ENCODE data around the gene CHERP.

The CHERP gene

DNA sequence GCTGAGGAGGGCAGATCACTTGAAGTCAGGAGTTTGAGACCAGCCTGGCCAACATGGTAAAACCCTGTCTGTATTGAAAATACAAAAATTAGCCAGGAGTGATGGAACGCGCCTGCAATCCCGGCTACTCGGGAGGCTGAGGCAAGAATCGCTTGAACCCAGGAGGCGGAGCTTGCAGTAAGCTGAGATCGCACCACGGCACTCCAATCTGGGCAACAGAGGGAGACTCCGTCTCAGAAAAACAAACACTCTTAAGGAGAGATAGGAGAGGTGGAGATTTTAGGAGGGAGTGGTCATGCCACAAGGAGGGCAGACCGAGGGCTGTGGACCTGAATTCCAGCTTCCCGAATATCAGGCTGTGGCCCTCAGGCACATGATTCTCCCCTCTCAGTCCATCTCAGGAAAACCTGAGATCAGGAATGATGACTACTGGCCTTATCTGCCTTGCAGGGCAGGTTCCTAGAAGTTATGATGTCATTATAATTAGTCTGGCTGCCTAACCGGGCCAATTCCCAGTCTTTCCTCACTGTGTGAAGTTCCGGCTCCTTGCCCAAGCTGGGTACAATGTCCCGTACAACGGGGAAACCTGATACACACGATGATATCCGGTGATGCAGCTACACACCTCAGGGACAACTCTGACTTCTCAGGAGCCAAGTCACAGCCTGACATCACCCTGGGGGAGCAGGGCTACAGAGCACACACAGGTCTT lies 27.5 kb upstream of the CHERP start:
- Histone ChIP-seq H3K4me3 (ENCODE audit: low read depth, low read length) (no peak overlapping the region), H3K27me3 (ENCODE audit: insufficient read depth, low read depth, severe bottlenecking) (no peaks in the 10 kb centered on the region), H3K9me3 (ENCODE audit: severe bottlenecking) (no peaks in the 10 kb centered on the region), H3K27ac (no peak overlapping the region), H3K36me3 (peaks cover 50% of the 10 kb centered on the region)
- TF ChIP-seq, protein P1, sequence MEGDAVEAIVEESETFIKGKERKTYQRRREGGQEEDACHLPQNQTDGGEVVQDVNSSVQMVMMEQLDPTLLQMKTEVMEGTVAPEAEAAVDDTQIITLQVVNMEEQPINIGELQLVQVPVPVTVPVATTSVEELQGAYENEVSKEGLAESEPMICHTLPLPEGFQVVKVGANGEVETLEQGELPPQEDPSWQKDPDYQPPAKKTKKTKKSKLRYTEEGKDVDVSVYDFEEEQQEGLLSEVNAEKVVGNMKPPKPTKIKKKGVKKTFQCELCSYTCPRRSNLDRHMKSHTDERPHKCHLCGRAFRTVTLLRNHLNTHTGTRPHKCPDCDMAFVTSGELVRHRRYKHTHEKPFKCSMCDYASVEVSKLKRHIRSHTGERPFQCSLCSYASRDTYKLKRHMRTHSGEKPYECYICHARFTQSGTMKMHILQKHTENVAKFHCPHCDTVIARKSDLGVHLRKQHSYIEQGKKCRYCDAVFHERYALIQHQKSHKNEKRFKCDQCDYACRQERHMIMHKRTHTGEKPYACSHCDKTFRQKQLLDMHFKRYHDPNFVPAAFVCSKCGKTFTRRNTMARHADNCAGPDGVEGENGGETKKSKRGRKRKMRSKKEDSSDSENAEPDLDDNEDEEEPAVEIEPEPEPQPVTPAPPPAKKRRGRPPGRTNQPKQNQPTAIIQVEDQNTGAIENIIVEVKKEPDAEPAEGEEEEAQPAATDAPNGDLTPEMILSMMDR (IDR thresholded peaks at IDR 0.05; ENCODE audit: low read depth, low read length) = no peak
- DNase-seq = no peak

DNA sequence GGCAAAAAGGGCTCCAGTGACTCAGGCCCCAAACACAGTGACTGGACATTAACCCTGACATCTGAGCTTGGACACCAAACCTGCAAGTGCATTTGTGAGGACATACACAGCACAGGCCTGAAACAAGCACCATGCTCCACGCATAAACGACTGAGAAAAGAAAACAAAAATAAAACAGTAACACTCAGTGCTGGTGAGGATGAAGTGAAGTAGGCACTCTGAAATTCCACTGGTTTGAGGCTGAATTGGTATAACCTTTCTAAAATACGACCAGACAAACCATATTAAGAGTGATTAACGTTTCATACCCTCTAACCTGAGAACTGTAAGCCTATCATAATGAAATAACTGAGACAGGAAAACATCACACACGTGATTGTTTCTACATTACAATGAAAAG lies 24.5 kb upstream of the CHERP start:
- no peaks in the 10 kb centered on the region for H3K9me3 ChIP-seq (ENCODE audit: severe bottlenecking)
- peaks cover 68% of the 10 kb centered on the region for H3K36me3 ChIP-seq
- TF ChIP-seq, protein P1 (IDR thresholded peaks at IDR 0.05; ENCODE audit: low read depth, low read length) = no peak
- DNase-seq = no peak
- no peaks in the 10 kb centered on the region for H3K27me3 ChIP-seq (ENCODE audit: insufficient read depth, low read depth, severe bottlenecking)
- H3K4me3 ChIP-seq (ENCODE audit: low read depth, low read length) = no peak overlapping the region
- no peak overlapping the region for H3K27ac ChIP-seq

DNA sequence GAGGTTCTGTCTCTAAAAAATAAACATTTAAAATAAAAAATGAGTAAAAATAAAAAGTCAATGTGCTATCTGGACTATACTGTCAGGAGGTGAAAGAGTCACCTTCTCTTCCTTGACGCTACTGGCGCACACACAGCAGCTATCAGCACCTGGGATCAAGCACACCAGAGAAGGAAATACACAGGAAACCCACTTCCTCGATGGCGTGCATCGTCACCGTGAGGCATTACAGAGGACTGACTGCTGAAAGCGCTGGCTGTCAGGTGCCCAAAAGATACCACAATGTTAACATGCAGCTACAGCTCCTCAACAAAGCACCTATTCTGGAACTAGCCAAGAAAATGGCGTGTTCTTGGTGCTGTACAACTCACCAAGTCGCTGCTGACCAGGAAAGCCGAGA lies 23.9 kb upstream of the CHERP start:
- TF ChIP-seq, protein P1 (IDR thresholded peaks at IDR 0.05; ENCODE audit: low read depth, low read length) = no peak
- H3K27me3 ChIP-seq (ENCODE audit: insufficient read depth, low read depth, severe bottlenecking) = no peaks in the 10 kb centered on the region
- H3K36me3 ChIP-seq = peaks cover 68% of the 10 kb centered on the region
- no peak overlapping the region for H3K4me3 ChIP-seq (ENCODE audit: low read depth, low read length)
- no peak overlapping the region for H3K27ac ChIP-seq
- DNase-seq = no peak
- H3K9me3 ChIP-seq (ENCODE audit: severe bottlenecking) = no peaks in the 10 kb centered on the region

DNA sequence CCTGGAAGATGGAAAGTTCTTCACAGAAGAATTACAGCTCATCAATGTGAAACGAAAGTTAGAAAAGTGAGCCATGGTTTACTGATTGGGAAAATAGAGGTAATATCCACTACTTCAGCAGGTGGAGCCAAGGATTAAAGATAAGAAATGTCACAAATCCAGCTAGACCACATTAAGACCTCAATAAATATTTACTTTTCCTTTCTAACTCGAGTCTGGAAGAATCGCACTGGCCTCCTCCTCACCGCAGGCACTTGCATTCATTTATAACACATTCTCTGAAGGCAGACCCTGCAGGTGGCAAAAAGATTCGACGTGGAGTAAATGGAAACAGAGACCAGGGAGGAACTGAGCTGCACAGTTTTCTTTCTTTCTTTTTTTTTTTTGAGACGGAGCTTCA lies 22.6 kb upstream of the CHERP start:
- Histone ChIP-seq H3K27me3 (ENCODE audit: insufficient read depth, low read depth, severe bottlenecking) (no peaks in the 10 kb centered on the region), H3K4me3 (ENCODE audit: low read depth, low read length) (no peak overlapping the region), H3K36me3 (peaks cover 66% of the 10 kb centered on the region), H3K27ac (no peak overlapping the region), H3K9me3 (ENCODE audit: severe bottlenecking) (no peaks in the 10 kb centered on the region)
- TF ChIP-seq, protein P1 (IDR thresholded peaks at IDR 0.05; ENCODE audit: low read depth, low read length) = no peak
- no peak for DNase-seq

DNA sequence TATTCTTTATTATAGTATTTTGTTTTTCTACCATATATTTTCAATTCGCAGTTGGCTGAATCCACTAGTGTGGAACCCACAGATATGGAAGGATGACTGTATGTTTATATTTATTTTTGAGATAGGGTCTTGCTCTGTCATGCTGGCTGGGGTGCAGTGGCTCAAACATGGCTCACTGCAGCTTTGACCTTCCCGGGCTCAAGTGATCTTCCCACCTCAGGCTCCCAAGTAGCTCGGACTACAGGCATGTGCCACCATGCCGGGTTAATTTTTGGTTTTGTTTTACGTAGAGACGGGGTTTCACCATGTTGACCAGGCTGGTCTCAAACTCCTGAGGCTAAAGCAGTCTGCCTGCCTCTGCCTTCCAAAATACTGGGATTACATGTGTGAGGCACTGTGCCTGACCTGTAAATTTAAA lies 20.4 kb upstream of the CHERP start:
- no peak for DNase-seq
- no peaks in the 10 kb centered on the region for H3K9me3 ChIP-seq (ENCODE audit: severe bottlenecking)
- no peak overlapping the region for H3K27ac ChIP-seq
- no peaks in the 10 kb centered on the region for H3K27me3 ChIP-seq (ENCODE audit: insufficient read depth, low read depth, severe bottlenecking)
- no peak overlapping the region for H3K4me3 ChIP-seq (ENCODE audit: low read depth, low read length)
- peaks cover 64% of the 10 kb centered on the region for H3K36me3 ChIP-seq
- TF ChIP-seq, protein P1 (IDR thresholded peaks at IDR 0.05; ENCODE audit: low read depth, low read length) = no peak

DNA sequence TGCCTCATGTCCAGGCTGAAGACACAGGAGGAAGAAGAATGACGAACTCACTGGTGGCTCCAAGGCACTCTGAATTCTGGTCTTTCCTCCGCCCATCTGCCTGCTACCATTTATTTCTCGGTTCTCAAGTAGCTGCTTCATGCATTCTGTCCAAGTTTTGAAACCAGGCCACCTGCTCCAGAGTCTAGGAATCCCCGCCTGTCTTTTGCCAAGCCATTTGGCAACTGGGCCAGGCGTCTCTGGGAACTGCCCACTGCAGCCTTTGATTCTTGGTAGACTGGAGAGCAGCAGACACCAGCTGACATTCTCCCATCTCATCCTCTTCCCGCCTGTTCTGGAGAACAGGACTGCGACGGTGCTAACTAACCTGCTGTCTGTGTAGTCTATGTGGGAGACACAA lies 19.1 kb upstream of the CHERP start:
- peaks cover 55% of the 10 kb centered on the region for H3K36me3 ChIP-seq
- no peak overlapping the region for H3K4me3 ChIP-seq (ENCODE audit: low read depth, low read length)
- TF ChIP-seq, protein P1 (IDR thresholded peaks at IDR 0.05; ENCODE audit: low read depth, low read length) = no peak
- H3K27me3 ChIP-seq (ENCODE audit: insufficient read depth, low read depth, severe bottlenecking) = no peaks in the 10 kb centered on the region
- H3K9me3 ChIP-seq (ENCODE audit: severe bottlenecking) = no peaks in the 10 kb centered on the region
- no peak for DNase-seq
- H3K27ac ChIP-seq = no peak overlapping the region

Data from WERI-Rb-1 (cell line).